Cerebellar cortex (tissue), 1 donor: Measurements from ENCODE around the gene ADGRL3.

ENCODE experiments used
- DNase-seq: peaks from one replicate; pipeline ENCODE4 v3.0.0-alpha.2; 2015; ENCODE audit warnings: low spot score

ADGRL3 gene

DNA sequence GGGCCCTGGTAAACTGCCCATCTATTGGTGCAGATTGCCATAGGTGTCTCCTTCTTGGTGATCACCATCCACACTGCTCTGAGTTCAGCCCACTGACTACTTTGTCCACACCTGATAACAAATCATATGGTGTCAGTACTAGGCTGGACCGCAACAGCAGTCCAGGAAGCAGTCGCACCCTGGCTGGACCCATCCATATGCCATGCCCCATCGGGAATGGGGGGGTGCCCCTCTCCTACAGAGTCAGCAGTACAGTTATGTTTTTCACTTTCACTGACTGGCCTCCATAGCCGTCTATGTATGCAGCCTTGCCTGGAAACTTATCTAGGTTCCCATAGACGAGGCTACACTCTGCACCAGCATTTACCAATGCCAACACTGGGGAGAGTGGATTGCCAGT lies 226.1 kb downstream of the ADGRL3 start:
- no peak for DNase-seq

DNA sequence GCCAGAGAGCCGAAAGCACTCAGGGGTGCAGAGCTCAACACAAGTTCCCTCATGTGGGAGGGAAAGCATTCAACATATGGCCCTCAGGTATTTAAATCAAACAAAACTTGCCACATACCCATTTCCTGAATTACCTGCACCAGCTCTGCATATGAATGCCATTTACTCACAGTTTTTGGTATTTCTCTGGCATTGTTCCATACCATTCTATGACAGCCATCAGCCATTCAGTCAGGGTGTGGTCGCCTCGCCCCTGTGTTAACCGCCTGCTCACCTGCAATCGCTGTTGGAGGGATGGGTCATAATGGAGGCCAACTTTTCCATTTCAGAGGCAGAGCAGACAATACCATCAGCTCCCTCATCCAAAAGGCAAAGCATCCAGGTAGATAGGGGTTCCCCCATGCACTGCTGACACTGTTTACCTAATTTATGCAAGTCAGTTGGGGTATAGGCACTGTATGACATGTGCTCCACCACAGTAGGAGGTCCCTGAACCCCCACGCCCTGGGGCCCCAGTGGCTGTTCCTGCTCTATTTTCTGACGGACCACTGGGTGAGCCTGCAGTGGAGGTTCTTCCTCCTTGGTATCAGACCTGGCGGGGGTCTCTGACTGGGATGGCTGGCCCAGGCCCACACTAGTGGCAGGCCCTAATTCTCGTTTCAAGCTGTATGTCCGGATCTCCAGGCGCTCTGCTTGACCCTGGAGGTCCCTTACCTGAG lies 227.1 kb downstream of the ADGRL3 start:
- no peak for DNase-seq

DNA sequence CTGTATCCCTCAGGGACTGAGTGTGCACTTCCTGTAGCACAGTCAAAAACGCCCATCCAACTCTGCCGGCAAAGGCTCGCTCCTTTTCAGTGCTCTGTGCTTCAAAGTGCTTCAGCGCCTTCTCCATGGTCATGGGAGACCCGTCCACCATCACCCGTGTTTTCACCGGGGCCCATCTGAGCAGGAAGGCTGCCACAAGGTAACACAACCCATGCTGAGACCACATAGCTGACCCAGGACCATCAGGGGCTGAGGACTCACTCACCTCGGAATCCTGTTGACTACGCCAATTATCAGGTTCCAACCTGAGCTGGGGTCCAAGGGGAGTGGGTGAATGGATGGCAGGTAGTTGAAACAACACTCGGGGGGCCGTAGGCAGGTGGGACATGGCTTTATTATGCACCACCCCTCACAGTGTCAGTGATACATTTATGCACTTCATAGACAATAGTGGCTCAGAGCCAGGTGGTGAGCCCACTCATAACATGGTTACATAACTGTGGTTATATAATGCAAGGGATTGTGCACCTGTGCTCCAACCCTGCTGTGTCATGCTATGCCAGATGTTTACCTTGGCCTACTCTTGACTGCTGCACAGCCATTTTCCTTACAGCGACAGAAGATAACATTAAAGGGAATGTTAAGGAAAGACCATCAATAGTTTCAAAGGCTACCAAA lies 227.8 kb downstream of the ADGRL3 start:
- no peak for DNase-seq

DNA sequence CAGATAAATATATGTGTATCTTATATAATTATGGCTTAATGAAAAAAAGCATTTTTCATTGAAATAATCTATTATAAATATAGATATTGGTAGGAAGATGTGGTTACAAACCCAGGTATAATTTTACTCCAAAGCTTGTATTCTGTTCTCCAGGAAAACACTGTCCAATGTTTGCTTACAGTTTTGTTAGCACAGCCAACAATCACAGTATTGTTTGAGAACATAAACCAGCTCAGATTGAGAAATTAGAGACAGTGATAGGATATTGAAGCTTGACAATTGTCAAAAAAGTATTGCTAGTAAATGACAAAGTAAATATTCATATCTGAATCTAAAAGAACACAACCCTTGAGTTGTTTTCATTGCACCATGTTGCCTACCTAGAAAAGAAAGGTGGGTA lies 228.8 kb downstream of the ADGRL3 start:
- no peak for DNase-seq

DNA sequence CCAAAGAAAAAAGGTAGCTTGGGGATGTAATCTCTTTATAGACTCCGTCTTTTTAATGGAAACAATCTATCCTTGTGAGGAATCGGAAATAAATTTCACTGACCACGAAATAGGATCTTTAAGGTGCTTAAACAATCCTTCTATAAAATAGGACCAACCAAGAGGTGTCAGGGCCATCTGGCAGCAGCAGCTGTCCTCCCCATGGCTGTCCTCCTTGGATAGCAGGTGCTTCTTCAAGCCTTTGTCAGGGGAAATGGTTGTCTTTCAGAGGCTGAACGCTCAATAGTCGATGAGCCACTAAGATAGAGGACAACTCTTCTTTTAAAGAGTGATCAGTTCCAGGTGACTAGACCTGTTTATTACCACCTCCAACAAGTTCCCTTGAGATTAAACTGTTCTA lies 231.0 kb downstream of the ADGRL3 start:
- DNase-seq = peak; percentile 50

DNA sequence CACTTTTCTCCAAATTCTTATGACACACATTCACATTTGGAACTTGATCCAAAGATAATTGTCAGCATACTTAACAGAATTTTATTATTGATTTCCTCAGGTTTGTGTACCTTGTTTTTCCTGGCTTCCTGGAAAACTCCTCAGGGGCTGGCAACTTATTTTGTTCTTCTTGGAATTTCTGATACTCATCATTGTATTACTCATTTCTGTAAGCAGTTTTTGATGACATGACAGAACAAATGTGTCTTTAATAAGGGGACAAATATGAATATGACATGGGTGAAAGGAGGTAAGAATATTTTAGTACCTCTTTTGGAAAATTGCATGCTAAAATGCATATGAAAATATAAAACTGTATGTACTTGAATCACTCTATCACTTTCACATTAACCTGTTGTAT lies 237.8 kb downstream of the ADGRL3 start:
- DNase-seq = no peak

DNA sequence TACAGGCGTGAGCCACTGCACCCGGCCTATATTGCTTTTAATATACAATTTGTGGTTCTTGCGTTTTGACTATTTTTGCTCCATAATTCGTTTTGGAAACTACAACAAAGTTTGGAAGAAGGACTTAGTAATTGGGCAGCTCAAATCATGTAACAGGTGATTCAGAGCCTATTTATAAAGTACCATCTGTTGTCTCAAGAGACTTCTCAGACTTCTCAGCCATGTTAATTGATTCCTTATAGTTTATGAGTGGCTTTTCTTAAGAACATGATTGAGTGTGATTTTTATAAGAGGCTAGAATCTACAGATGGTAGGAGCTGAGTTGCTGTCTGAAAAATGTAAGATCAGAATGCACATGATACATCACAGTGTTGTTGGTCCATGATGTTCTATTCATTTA lies 240.2 kb downstream of the ADGRL3 start:
- no peak for DNase-seq

DNA sequence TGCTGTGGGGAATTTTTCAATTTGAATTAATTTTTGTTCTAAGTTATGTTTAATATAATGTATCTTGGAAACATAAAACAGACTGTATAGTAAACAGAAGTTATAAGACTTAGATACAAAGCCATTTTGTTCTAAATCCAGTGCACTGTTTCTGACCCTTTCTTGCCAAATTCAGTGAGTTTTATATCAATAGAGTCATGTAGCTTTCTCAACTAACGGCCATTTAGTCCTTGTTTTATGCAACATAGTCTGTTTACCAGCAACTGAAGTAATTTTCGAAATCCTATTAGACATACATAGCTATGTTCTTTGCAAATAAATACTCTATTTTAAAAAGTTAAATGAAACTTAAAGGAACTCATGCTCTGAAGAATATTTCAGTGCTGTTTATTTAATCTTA lies 242.8 kb downstream of the ADGRL3 start:
- DNase-seq = no peak

DNA sequence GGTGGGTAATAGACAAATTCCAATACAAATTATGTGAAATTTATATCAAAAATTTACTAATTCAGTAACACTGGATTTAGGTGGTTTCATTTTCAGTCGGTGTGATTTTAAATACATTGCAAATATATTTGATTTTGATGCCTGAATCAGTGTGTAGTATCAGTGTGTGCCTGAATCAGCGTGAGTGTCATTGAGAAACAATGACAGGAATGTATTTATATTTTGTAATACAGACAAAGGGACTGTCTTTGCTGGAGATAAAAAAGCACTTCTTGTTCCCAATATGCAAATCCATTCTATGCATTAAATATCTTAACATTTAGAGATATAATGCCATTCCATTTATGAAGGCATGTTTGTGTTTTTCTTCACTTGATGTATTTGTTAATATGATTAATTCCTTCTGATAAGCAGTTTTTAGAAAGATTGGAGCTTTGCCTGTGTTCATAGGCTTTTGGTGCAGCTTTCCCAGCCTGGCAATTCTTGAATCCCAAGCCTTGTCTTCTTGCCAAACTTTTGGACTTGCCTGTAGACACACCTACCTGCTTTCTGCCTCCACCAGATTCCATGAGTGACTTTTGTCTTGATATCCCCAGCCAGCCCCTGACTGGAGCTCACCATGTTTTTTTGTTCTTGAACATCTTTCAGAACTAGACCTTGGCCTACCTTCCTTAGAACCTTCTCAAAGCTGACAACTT lies 243.8 kb downstream of the ADGRL3 start:
- no peak for DNase-seq

DNA sequence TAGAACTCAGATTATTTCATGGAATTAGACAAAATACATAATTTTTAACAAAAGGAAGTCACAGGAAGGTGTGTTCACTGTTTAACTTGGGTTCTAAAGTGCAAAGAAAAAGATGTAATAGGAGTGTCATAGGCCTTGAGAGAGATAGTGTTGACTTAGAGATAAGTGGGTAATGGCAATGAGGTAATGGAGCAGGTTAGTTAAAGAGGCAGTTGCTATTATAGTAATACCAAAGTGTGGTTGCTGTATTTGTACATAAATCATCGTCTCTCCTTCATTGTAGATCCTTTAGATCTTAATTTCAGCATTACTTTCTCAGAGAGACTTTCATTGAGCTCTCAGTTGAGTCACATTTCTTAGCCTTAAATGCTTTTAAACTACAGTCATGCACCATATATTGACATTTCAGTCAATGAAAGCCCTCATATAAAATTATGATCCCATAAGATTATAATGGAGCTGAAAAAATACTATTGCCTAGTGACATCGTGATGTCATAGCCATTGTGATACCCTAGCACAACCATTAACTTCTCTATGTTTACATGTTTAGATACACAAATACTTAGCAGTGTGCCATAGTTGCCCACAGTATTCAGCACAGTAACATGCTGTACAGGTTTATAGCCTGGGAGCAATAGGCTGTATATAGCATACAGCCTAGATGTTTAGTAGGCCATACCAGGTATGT lies 245.4 kb downstream of the ADGRL3 start:
- DNase-seq = no peak

DNA sequence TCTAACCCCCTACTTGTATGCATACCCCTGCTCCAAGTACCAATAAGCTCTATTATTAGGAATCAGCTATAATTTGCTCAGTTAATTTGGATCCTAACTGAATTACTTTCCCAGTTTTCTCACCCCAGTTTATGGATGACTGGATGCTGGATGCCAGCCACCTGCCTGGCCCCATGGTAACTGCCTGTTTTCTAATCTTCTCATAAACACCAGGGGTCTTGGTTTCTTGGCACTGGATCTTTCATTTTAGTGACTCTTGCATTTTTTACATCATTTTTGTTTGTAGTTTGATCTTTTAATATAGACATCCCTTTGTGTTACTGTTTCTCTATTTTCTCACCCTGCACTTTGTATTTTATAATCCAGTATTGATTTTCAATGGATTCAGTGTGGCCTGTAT lies 246.8 kb downstream of the ADGRL3 start:
- DNase-seq = peak; percentile 29

DNA sequence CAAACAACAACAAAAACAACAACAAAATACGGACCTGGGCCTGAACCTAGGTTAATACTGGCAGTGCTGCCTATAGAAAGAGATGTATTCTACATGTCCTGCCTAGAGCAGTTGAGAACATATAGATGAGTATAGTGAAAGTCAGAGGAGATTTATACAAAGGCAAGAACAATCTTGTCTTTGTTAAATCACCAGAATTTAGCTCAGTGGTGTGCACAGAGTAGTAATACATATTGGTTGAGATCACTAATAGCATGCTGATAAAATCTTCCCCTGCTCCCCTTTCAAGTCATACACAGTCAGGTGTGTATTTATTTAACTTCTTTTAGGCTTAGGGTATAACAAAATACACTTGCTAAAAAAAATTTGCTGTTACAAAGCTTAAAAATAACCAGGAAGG lies 247.8 kb downstream of the ADGRL3 start:
- DNase-seq = no peak

DNA sequence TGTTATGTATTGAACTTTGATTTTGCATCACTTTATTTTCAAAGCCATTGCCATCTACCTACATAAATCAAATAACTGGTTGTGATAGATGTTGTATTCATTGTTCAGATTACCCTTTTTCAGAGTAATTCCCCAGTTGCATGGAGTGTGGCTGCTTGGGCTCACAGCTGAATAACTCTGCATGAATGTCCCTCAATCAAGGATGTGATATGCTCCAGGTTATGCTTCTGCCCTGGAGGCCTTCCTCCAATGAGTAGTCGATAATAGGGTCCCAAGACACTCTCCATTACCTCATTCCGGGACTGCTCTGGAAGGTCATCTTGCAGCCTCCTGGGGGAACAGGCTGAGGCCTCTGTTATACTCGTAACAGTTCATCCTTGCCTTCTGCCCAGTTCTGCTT lies 251.8 kb downstream of the ADGRL3 start:
- no peak for DNase-seq

DNA sequence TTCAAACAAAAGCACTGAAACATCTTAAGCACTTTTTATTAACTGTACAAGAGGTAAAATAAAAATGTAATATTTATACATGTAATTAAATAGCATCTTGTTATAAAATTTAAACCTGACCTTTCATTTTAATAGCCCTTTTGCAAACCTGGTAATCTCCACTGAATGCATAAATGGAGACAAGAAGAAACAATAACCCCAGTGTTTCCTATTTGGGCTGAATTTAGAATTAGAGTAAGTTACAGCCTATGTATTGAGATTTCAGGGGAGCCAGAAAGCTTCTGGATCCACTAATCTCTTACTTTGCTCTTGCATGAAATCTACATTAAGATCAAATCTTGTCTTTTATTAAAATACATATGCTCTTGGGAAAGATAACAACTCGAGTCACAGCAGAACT lies 261.8 kb downstream of the ADGRL3 start:
- DNase-seq = no peak

DNA sequence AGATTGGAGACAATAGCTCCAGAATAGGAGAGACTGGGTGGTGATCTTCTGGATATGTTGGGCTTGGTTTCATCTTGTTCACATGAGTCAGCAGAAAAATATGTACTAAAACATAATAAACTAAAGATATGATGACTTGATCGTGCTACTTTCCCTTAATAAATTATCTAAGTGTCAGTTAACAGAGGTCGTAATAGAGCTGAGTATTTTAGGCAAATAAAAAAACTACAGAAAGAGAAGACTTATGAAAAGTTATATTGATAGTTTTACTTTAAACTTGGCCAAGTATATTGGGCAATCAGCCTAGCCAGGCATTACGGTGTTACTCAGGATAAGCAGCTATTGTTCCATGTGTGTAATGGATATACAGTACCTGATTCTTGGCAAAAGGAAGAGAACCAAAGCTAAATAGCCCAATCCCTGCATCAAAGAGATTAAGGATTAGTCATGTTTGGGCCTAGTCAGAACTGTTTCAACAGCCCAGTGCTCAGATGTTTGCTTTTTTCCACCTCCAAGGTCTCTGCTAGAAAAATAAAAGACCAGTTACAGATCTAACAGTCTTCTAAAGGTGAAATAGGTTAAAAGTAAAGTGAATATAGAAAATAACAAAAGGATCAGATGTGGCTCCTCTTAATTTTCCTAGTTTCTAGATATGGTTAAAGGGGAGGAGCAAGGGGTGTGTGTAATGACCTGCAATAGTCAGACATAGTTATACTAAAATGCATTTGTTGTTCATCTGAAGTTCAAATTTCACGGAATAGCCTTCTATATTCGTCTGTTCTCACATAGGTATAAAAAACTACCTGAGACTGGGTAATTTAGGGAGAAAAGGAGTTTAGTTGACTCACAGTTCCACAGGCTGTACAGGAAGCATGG lies 262.6 kb downstream of the ADGRL3 start:
- DNase-seq = no peak

DNA sequence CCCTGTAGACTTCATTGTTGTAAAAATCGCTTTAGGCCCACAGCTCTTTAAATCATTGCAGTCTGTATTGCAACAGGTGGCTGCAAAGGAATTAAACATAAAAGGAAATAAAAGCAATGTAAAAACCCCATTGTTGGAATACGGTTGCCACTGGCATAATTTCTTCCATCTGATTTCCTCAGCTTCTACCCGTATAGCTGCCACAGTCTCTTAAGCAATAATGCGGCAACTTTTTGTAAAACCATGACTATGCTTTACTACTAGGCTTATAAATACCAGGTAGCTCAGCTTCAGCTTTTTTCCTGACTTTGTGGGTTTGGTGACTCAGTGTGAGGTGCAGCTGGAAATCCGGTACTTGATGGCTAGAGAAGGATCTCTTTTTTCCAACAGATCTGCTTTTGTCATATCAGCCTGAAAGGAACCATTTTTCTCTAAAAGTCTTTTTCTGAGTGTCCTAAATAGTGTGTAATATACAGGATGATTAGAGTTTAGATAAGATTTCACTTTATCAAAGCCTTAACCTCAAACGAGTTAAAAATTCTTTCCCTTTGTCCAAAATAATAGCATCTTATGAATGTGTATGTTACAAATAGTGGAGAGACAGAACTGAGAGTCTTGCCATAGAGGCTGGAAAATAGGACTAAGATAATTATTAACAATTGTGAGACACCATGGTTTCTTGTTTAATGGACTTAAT lies 268.0 kb downstream of the ADGRL3 start:
- no peak for DNase-seq

DNA sequence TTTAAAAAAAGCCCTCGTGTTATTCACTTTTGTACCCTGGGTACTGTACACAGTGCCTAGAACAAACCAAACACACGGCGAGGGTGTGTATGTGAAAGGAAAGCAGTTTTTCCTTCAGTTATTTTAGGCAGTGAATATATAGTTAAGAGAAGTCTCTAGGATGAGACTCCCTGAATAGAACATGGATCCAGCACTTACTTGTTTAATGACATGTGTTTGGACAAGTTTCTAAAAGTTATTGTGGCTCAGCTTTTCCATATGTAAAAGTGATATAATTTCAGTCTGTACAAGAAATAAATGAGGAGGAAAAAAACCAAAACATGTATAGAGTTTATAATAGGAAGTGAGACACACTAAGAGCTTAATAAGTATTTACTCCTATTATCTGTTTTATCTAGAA lies 273.2 kb downstream of the ADGRL3 start:
- no peak for DNase-seq

DNA sequence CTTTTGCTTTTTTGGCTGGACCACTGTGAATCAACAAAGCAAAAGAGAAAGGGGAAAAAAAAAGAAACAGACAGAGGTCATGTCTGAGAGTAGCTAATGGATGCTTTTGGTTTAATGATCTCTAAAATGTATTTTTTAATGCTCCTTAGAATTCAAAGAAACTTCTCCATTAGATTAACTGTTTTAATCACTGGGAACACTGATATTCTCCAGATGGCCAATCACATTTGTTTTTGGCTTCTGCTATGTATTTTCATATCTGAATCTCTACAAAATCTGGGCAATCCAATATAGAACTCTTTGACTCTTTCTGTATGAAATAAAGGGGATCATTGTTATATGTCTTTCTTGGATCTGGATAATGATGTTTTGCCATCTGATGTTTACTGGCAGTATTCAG lies 278.2 kb downstream of the ADGRL3 start:
- no peak for DNase-seq

DNA sequence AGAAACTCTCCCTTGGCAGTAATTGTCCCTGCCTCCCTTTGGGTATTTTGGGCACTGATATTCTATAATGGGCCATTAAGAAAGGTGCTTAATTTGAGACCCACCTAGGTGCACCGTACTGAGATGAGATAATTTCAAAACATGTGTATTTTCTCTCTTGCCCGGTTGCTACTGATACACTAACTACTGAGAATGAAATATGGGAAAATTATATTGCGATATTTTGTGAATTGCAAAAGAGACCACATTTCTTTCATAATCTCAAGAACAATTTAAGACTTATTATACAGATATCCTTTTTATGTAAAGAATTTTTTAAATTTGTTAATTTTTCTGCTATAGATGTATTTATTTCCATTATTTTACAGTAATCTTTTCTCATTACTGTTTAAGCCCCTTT lies 284.9 kb downstream of the ADGRL3 start:
- DNase-seq = no peak

DNA sequence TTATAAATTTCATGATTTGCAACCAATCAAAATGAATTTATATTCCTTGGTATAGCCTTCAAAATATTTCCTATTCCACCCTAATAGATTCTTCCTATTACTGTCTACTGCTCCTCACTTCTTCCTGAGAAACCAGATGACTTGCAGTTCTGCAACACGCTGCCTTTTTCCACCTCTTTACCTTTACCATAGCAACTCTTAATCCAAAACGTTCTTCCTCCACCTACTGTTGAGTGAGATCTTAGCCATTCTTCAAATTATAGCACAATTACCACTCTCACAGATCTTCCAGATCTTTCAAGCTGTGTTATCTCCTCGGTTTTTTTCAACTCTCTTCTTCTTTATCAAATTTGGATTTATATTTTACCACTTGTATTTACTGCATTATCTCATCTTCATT lies 289.8 kb downstream of the ADGRL3 start:
- DNase-seq = no peak

DNA sequence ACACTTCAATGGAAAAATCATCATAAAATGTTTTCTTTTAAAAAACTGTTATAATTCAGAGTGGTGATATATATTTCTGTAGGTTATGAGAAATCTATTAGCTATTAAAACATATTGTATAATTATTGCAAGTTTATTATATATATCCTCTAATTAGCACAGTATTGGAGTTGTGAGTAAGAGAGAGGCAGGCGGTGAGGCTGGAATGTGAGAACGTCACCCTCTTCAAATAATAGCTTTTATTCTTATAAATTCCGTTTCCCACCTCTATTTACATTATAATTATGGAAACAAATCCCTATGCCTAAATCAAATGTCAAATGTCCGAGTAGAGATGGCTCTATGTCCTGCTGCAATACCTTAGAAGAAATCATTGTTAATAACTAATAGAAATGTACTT lies 292.9 kb downstream of the ADGRL3 start:
- DNase-seq = no peak
